GM12878 (cell line): ENCODE results near the gene KRTAP10-6.

ENCODE experiments used
- BRCA1 ChIP-seq: IDR thresholded peaks from 2 replicates; pipeline ENCODE4 v1.6.1; 2011; ENCODE audit warnings: low read depth, low read length, improper control_type of control experiment
- CTCF ChIP-seq, 3 experiments: IDR thresholded peaks in 2 of 3; conservative IDR thresholded peaks in 1 of 3; 2 replicates each; pipeline ENCODE4 v1.5.1; 2011; ENCODE audit warnings: low read depth in 3 of 3, low read length in 3 of 3, mild to moderate bottlenecking in 3 of 3, control low read depth in 2 of 3, moderate library complexity in 2 of 3, inconsistent platforms in 1 of 3, mixed read lengths in 1 of 3; ENCODE audit not compliant: control insufficient read depth in 2 of 3, insufficient read depth in 1 of 3; ENCODE audit errors: extremely low read depth in 1 of 3
- MXI1 ChIP-seq: fragments of 150-350 bp; IDR thresholded peaks from 2 replicates; pipeline ENCODE4 v1.6.1; 2011; ENCODE audit warnings: low read depth, mild to moderate bottlenecking, inconsistent platforms, low read length, improper control_type of control experiment
- NFYB ChIP-seq: IDR thresholded peaks from 2 replicates; pipeline ENCODE4 v1.6.1; 2011; ENCODE audit warnings: low read depth, mild to moderate bottlenecking, low read length, improper control_type of control experiment, moderate library complexity; ENCODE audit not compliant: insufficient read depth
- STAT3 ChIP-seq: IDR thresholded peaks from 2 replicates; pipeline ENCODE4 v1.6.1; 2011; ENCODE audit warnings: low read depth, low read length, improper control_type of control experiment

DNA sequence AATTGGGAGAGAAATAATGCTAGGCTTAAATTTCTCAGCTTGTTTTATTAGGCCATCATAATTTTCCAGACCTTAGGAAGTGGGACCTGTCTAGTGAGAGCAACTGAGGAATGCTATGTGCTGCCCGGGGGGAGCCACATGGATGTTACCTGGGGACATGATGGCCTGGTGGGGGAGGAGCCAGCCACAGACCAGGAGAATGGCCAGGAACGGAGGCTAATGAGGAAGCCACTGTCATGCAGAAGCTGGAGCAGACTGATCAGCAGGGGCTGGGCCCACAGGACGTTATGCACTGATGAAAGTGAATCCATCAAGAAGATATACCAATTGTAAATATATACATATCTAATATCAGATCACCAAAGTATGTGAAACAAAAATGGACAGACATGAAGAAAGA, 47.7 kb downstream of the KRTAP10-6 start:
- TF ChIP-seq MXI1: no peak
- TF ChIP-seq CTCF (IDR thresholded peaks at IDR 0.05 in 2 of 3, conservative IDR thresholded peaks at IDR 0.05 in 1 of 3; ENCODE audit: control insufficient read depth in 2 of 3, extremely low read depth in 1 of 3, insufficient read depth in 1 of 3, low read depth in 3 of 3, low read length in 3 of 3): no peak
- no peak for TF ChIP-seq STAT3
- no peak for TF ChIP-seq BRCA1
- no peak for TF ChIP-seq NFYB
